ENCODE data around the gene OPCML. TPM values are rescaled to one million over a fixed set of nuclear protein-coding genes. Genes with fewer than 3 reads are reported as not detected.

OPCML gene
- total RNA-seq, 1 donor from 2014 or later, result 26.9 TPM

- DNase-seq (ENCODE audit: low spot score in 2 of 2) (no peak), FAIRE-seq (no peak)
Observed at GRCh38 chr11:133541720-133542095, 9.4 kb upstream of the OPCML start.

GRCh38 chr11:133541021-133541719, 8.9 kb upstream of the OPCML start:
- FAIRE-seq (no peak), DNase-seq (ENCODE audit: low spot score in 2 of 2) (no peak)

GRCh38 chr11:133536198-133536597, 3.9 kb upstream of the OPCML start:
- DNase-seq (ENCODE audit: low spot score in 2 of 2) (no peak), FAIRE-seq (no peak)

GRCh38 chr11:133533205-133533604, 904 bp upstream of the OPCML start:
- FAIRE-seq (no peak), DNase-seq (ENCODE audit: low spot score in 2 of 2) (no peak)

- DNase-seq (ENCODE audit: low spot score in 2 of 2) (no peak), FAIRE-seq (no peak)
Observed at GRCh38 chr11:133531458-133531857, 843 bp downstream of the OPCML start.

- DNase-seq (ENCODE audit: low spot score in 2 of 2), result no peak
Observed at GRCh38 chr11:133530501-133530835, 1.8 kb downstream of the OPCML start.

GRCh38 chr11:133529807-133530500, 2.3 kb downstream of the OPCML start:
- DNase-seq (ENCODE audit: low spot score in 2 of 2) (no peak), FAIRE-seq (no peak)

More at GRCh38 chr11:133530501-133530835, 1.8 kb downstream of the OPCML start:
- no peak for FAIRE-seq

GRCh38 chr11:133526790-133527189, 5.5 kb downstream of the OPCML start:
- FAIRE-seq (no peak), DNase-seq (ENCODE audit: low spot score in 2 of 2) (no peak)

- FAIRE-seq (no peak), DNase-seq (ENCODE audit: low spot score in 2 of 2) (no peak)
Observed at GRCh38 chr11:133525976-133526375, 6.3 kb downstream of the OPCML start.

GRCh38 chr11:133524488-133524887, 7.8 kb downstream of the OPCML start:
- DNase-seq (ENCODE audit: low spot score in 2 of 2) (no peak), FAIRE-seq (no peak)

GRCh38 chr11:133522344-133522743, 10.0 kb downstream of the OPCML start:
- no peak for DNase-seq (ENCODE audit: low spot score in 2 of 2)
- FAIRE-seq, result no peak

GRCh38 chr11:133521502-133521901, 10.8 kb downstream of the OPCML start:
- FAIRE-seq, result no peak
- no peak for DNase-seq (ENCODE audit: low spot score in 2 of 2)

GRCh38 chr11:133520707-133521106, 11.6 kb downstream of the OPCML start:
- FAIRE-seq (no peak), DNase-seq (ENCODE audit: low spot score in 2 of 2) (no peak)

GRCh38 chr11:133519560-133519959, 12.7 kb downstream of the OPCML start:
- FAIRE-seq, result no peak
- no peak for DNase-seq (ENCODE audit: low spot score in 2 of 2)

GRCh38 chr11:133518702-133519264, 13.5 kb downstream of the OPCML start:
- DNase-seq (ENCODE audit: low spot score in 2 of 2), result no peak
- no peak for FAIRE-seq

- FAIRE-seq, result no peak
Observed at GRCh38 chr11:133516845-133517244, 15.5 kb downstream of the OPCML start.

GRCh38 chr11:133515107-133515506, 17.2 kb downstream of the OPCML start:
- FAIRE-seq (no peak), DNase-seq (ENCODE audit: low spot score in 2 of 2) (no peak)

More at GRCh38 chr11:133516845-133517244, 15.5 kb downstream of the OPCML start:
- DNase-seq (ENCODE audit: low spot score in 2 of 2), result no peak

GRCh38 chr11:133509924-133510697, 22.2 kb downstream of the OPCML start:
- DNase-seq (ENCODE audit: low spot score in 2 of 2) (no peak), FAIRE-seq (no peak)

GRCh38 chr11:133508468-133508867, 23.8 kb downstream of the OPCML start:
- no peak for FAIRE-seq

GRCh38 chr11:133507185-133507584, 25.1 kb downstream of the OPCML start:
- DNase-seq (ENCODE audit: low spot score in 2 of 2) (no peak), FAIRE-seq (no peak)

More at GRCh38 chr11:133508468-133508867, 23.8 kb downstream of the OPCML start:
- DNase-seq (ENCODE audit: low spot score in 2 of 2), result no peak

- FAIRE-seq (no peak), DNase-seq (ENCODE audit: low spot score in 2 of 2) (no peak)
Observed at GRCh38 chr11:133506551-133507094, 25.7 kb downstream of the OPCML start.

Measured in frontal cortex (tissue), 4 donors.